ENCODE measurements around the gene SLC16A8. TPM values are rescaled to one million over a fixed set of nuclear protein-coding genes. Genes with fewer than 3 reads are reported as not detected.

SLC16A8 gene
- total RNA-seq, 1 donor from 2014 or later = 3.1 TPM

- H3K27ac Mint-ChIP-seq = no peak overlapping the region
- no peak overlapping the region for H3K4me3 Mint-ChIP-seq
- Histone ChIP-seq H3F3A (ENCODE audit: low read depth) (no peaks in the 10 kb centered on the region), H4K20me1 (ENCODE audit: low read depth) (no peaks in the 10 kb centered on the region), H2AFZ (replicated peaks) (no peak overlapping the region), H3K4me3 (no peak overlapping the region), H3K9me3 (ENCODE audit: low read depth) (no peaks in the 10 kb centered on the region), H3K4me2 (no peak overlapping the region), H3K4me1 (no peaks in the 10 kb centered on the region), H3K27ac (no peak overlapping the region), H3K36me3 (no peaks in the 10 kb centered on the region), H3K79me2 (ENCODE audit: low read depth) (no peaks in the 10 kb centered on the region), H3K27me3 (no peaks in the 10 kb centered on the region), H3K9ac (no peak overlapping the region)
- TF ChIP-seq EZH2phosphoT487 (IDR thresholded peaks at IDR 0.05) = no peak
- TF ChIP-seq, protein P1, sequence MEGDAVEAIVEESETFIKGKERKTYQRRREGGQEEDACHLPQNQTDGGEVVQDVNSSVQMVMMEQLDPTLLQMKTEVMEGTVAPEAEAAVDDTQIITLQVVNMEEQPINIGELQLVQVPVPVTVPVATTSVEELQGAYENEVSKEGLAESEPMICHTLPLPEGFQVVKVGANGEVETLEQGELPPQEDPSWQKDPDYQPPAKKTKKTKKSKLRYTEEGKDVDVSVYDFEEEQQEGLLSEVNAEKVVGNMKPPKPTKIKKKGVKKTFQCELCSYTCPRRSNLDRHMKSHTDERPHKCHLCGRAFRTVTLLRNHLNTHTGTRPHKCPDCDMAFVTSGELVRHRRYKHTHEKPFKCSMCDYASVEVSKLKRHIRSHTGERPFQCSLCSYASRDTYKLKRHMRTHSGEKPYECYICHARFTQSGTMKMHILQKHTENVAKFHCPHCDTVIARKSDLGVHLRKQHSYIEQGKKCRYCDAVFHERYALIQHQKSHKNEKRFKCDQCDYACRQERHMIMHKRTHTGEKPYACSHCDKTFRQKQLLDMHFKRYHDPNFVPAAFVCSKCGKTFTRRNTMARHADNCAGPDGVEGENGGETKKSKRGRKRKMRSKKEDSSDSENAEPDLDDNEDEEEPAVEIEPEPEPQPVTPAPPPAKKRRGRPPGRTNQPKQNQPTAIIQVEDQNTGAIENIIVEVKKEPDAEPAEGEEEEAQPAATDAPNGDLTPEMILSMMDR (IDR thresholded peaks at IDR 0.05) = no peak
- TF ChIP-seq EZH2 (IDR thresholded peaks at IDR 0.05) = no peak
- peaks cover 2% of the 10 kb centered on the region for H3K27me3 Mint-ChIP-seq (ENCODE audit: insufficient read depth, low read depth)
- no peaks in the 10 kb centered on the region for H3K9me3 Mint-ChIP-seq
- H3K4me1 Mint-ChIP-seq = no peaks in the 10 kb centered on the region
- H3K36me3 Mint-ChIP-seq = peaks cover 14% of the 10 kb centered on the region
- DNase-seq (ENCODE audit: low spot score) = no peak
Measured at GRCh38 chr22:38132136-38132535, 48.2 kb upstream of the SLC16A8 start.

DNA sequence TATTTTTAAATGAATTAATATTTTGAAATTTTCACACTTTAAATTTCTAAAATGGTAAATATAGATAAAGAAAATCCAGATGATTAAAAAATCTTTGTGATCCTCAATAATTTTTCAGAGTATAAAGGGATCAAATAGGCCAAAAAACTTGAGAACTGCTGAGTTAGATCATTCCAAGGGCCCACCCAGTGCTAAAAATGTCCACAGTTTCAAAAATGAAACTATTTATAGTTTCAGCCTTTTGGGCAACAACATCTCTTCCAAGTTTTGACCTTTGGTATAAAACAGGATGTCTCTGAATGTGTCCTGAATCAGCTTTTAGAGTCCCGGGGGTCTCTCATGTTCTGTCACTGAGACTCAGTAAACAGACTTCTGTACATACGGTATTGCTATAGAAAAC lies 47.4 kb upstream of the SLC16A8 start:
- Histone ChIP-seq H3K27me3 (no peaks in the 10 kb centered on the region), H3K4me2 (no peak overlapping the region), H4K20me1 (ENCODE audit: low read depth) (no peaks in the 10 kb centered on the region), H3K27ac (no peak overlapping the region), H3K9me3 (ENCODE audit: low read depth) (no peaks in the 10 kb centered on the region), H3F3A (ENCODE audit: low read depth) (no peaks in the 10 kb centered on the region), H3K79me2 (ENCODE audit: low read depth) (no peaks in the 10 kb centered on the region), H2AFZ (replicated peaks) (no peak overlapping the region), H3K9ac (no peak overlapping the region), H3K4me1 (no peaks in the 10 kb centered on the region), H3K4me3 (no peak overlapping the region), H3K36me3 (no peaks in the 10 kb centered on the region)
- Mint-ChIP-seq H3K9me3 (no peaks in the 10 kb centered on the region), H3K4me1 (no peaks in the 10 kb centered on the region), H3K27ac (no peak overlapping the region), H3K27me3 (ENCODE audit: insufficient read depth, low read depth) (peaks cover 2% of the 10 kb centered on the region), H3K4me3 (no peak overlapping the region), H3K36me3 (peaks cover 14% of the 10 kb centered on the region)
- TF ChIP-seq, protein P1 (IDR thresholded peaks at IDR 0.05) = no peak
- TF ChIP-seq EZH2phosphoT487 (IDR thresholded peaks at IDR 0.05) (no peak), EZH2 (IDR thresholded peaks at IDR 0.05) (no peak)
- DNase-seq (ENCODE audit: low spot score) = no peak

DNA sequence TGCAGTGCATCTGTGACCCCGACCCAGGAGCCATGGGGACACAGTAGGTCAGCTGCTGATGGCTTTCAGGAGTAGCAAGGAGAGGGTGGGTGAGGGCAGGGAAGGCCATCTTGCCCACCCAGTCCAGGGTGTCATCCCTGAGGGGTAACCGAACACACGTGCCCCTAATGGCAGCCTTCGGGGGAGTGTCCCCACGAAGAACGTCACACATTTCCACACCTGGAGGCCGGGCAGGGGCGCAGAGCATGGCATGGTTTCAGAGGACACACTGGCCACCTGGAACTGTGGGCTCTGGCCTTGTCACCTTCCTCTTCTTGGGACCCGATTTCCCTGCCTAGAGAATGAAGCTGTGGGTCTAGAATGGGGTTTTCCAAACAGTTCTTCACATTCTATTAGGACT lies 45.9 kb upstream of the SLC16A8 start:
- H3K79me2 ChIP-seq (ENCODE audit: low read depth) = no peaks in the 10 kb centered on the region
- H3K4me2 ChIP-seq = no peak overlapping the region
- no peaks in the 10 kb centered on the region for H3K9me3 ChIP-seq (ENCODE audit: low read depth)
- no peaks in the 10 kb centered on the region for H3K36me3 ChIP-seq
- Mint-ChIP-seq H3K4me3 (no peak overlapping the region), H3K9me3 (no peaks in the 10 kb centered on the region), H3K36me3 (peaks cover 9% of the 10 kb centered on the region), H3K4me1 (no peaks in the 10 kb centered on the region), H3K27me3 (ENCODE audit: insufficient read depth, low read depth) (peaks cover 2% of the 10 kb centered on the region), H3K27ac (no peak overlapping the region)
- no peaks in the 10 kb centered on the region for H3F3A ChIP-seq (ENCODE audit: low read depth)
- TF ChIP-seq, protein P1 (IDR thresholded peaks at IDR 0.05) = no peak
- TF ChIP-seq EZH2 (IDR thresholded peaks at IDR 0.05) (no peak), EZH2phosphoT487 (IDR thresholded peaks at IDR 0.05) (no peak)
- H4K20me1 ChIP-seq (ENCODE audit: low read depth) = no peaks in the 10 kb centered on the region
- no peak overlapping the region for H3K27ac ChIP-seq
- no peaks in the 10 kb centered on the region for H3K27me3 ChIP-seq
- H2AFZ ChIP-seq (replicated peaks) = no peak overlapping the region
- no peaks in the 10 kb centered on the region for H3K4me1 ChIP-seq
- no peak for DNase-seq (ENCODE audit: low spot score)
- no peak overlapping the region for H3K9ac ChIP-seq
- H3K4me3 ChIP-seq = no peak overlapping the region
